ENCODE measurements around the gene MACROH2A1.

Gene MACROH2A1

DNA sequence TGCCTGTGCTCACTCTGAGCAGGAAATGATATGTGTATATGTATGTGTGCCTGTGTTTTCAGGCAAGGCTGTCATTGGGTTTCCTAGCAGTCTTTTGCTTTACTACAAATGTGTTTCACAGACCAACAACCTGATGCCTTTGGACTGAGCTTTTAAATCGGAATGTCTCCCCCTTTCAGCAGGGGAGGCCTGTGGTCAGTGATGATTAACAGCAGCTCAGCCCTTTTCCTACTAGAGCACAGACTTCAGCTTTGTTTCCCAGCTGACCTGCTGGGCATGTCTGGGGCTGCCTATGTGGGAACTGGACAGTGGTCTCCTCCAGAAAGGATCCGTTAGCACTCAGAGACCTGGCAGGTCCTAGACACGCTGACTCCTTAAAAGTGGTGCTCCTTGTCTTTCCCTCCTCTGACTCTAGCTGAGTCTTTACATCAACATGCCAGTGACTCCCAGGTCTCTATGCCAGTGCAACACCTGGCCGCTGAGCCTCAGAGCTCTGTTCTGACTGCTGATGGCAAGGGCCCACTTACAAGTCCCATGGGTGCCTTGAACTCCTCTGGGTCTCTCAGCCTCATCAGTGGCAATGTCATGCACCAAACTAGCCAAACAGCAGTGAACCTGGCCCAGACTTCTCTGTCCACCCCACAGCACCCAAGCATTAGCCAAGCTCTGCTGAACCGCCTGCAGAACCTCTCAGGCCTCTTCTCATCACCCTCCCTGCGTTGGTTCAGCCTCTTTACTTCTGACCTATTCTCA, 7.7 kb downstream of the MACROH2A1 start:
- Histone ChIP-seq H3K4me3 (ENCODE audit: low read length) (no peak overlapping the region), H3K4me2 (ENCODE audit: low read length) (no peak overlapping the region), H3K9me3 (ENCODE audit: insufficient read depth, low read length) (no peaks in the 10 kb centered on the region), H3K79me2 (ENCODE audit: low read length) (peaks cover 97% of the 10 kb centered on the region), H3K36me3 (replicated peaks; ENCODE audit: low read depth, low read length) (peaks cover 36% of the 10 kb centered on the region), H3K27me3 (ENCODE audit: low read depth, low read length) (no peaks in the 10 kb centered on the region), H3K4me1 (ENCODE audit: low read length) (peaks cover 32% of the 10 kb centered on the region), H3K9ac (ENCODE audit: low read length) (no peak overlapping the region), H3K27ac (ENCODE audit: low read length) (no peak overlapping the region), H4K20me1 (ENCODE audit: insufficient read depth, low read length) (peaks cover 81% of the 10 kb centered on the region), H2AFZ (ENCODE audit: low read depth, low read length) (no peak overlapping the region)
- no peak for TF ChIP-seq EZH2phosphoT487 (IDR thresholded peaks at IDR 0.05; ENCODE audit: low read depth)
- TF ChIP-seq, protein P1, sequence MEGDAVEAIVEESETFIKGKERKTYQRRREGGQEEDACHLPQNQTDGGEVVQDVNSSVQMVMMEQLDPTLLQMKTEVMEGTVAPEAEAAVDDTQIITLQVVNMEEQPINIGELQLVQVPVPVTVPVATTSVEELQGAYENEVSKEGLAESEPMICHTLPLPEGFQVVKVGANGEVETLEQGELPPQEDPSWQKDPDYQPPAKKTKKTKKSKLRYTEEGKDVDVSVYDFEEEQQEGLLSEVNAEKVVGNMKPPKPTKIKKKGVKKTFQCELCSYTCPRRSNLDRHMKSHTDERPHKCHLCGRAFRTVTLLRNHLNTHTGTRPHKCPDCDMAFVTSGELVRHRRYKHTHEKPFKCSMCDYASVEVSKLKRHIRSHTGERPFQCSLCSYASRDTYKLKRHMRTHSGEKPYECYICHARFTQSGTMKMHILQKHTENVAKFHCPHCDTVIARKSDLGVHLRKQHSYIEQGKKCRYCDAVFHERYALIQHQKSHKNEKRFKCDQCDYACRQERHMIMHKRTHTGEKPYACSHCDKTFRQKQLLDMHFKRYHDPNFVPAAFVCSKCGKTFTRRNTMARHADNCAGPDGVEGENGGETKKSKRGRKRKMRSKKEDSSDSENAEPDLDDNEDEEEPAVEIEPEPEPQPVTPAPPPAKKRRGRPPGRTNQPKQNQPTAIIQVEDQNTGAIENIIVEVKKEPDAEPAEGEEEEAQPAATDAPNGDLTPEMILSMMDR (IDR thresholded peaks at IDR 0.05; ENCODE audit: low read depth, low read length): no peak

DNA sequence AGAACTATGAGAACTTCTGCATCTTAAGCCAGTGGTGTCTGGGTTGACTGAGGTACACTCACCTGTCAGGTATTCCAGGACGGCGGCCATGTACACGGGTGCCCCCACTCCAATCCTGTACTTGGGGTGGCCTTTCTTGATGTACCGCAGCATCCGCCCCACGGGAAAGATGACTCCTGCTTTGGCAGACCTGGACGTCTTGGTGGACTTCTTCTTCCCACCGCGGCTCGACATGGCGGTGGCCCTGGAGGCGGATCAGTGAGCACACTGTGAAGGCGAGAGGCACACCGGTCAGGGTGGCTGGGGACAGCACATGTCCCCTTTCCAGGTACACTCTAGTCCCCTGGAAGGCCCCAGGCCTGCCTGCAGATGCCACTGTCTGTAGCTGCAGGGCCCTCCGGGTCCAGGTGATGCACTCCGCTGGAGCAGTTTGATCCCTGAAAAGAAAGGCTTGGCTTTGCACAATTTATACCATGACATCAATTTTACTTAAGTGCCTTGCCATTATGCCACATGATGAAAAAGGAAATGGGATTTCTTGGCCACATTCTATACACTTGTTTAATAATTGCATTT, 10.1 kb downstream of the MACROH2A1 start:
- Histone ChIP-seq H2AFZ (ENCODE audit: low read depth, low read length) (no peak overlapping the region), H3K27me3 (ENCODE audit: low read depth, low read length) (no peaks in the 10 kb centered on the region), H3K36me3 (replicated peaks; ENCODE audit: low read depth, low read length) (peaks cover 50% of the 10 kb centered on the region), H3K27ac (ENCODE audit: low read length) (no peak overlapping the region), H3K4me1 (ENCODE audit: low read length) (peaks cover 23% of the 10 kb centered on the region), H3K79me2 (ENCODE audit: low read length) (peaks cover 96% of the 10 kb centered on the region), H3K4me2 (ENCODE audit: low read length) (no peak overlapping the region), H4K20me1 (ENCODE audit: insufficient read depth, low read length) (peaks cover 73% of the 10 kb centered on the region), H3K4me3 (ENCODE audit: low read length) (no peak overlapping the region), H3K9me3 (ENCODE audit: insufficient read depth, low read length) (no peaks in the 10 kb centered on the region), H3K9ac (ENCODE audit: low read length) (no peak overlapping the region)
- TF ChIP-seq, protein P1 (IDR thresholded peaks at IDR 0.05; ENCODE audit: low read depth, low read length): no peak
- TF ChIP-seq EZH2phosphoT487 (IDR thresholded peaks at IDR 0.05; ENCODE audit: low read depth): no peak

DNA sequence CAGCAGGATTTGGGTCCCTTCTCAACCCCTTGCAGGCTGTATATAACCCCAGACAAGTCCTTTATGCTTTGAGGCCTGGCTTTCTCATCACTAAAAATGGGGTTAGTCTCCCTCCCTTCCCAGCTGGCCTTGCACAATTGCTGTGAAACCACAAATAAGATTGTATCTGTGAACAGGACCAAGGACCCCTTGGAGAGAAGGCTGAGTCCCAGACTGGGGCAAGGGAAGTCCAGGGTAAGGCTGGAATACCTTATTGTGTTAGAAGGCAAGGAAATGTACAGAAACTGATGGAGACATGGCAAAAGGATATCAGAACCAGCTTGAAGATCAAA, 11.4 kb downstream of the MACROH2A1 start:
- no peak overlapping the region for H3K9ac ChIP-seq (ENCODE audit: low read length)
- H2AFZ ChIP-seq (ENCODE audit: low read depth, low read length): no peak overlapping the region
- H3K4me1 ChIP-seq (ENCODE audit: low read length): peaks cover 9% of the 10 kb centered on the region
- no peak for TF ChIP-seq EZH2phosphoT487 (IDR thresholded peaks at IDR 0.05; ENCODE audit: low read depth)
- TF ChIP-seq, protein P1 (IDR thresholded peaks at IDR 0.05; ENCODE audit: low read depth, low read length): no peak
- peaks cover 55% of the 10 kb centered on the region for H3K36me3 ChIP-seq (replicated peaks; ENCODE audit: low read depth, low read length)
- peaks cover 61% of the 10 kb centered on the region for H4K20me1 ChIP-seq (ENCODE audit: insufficient read depth, low read length)
- H3K27ac ChIP-seq (ENCODE audit: low read length): no peak overlapping the region
- no peak overlapping the region for H3K4me2 ChIP-seq (ENCODE audit: low read length)
- H3K27me3 ChIP-seq (ENCODE audit: low read depth, low read length): no peaks in the 10 kb centered on the region
- H3K79me2 ChIP-seq (ENCODE audit: low read length): peaks cover 89% of the 10 kb centered on the region
- no peaks in the 10 kb centered on the region for H3K9me3 ChIP-seq (ENCODE audit: insufficient read depth, low read length)
- no peak overlapping the region for H3K4me3 ChIP-seq (ENCODE audit: low read length)

DNA sequence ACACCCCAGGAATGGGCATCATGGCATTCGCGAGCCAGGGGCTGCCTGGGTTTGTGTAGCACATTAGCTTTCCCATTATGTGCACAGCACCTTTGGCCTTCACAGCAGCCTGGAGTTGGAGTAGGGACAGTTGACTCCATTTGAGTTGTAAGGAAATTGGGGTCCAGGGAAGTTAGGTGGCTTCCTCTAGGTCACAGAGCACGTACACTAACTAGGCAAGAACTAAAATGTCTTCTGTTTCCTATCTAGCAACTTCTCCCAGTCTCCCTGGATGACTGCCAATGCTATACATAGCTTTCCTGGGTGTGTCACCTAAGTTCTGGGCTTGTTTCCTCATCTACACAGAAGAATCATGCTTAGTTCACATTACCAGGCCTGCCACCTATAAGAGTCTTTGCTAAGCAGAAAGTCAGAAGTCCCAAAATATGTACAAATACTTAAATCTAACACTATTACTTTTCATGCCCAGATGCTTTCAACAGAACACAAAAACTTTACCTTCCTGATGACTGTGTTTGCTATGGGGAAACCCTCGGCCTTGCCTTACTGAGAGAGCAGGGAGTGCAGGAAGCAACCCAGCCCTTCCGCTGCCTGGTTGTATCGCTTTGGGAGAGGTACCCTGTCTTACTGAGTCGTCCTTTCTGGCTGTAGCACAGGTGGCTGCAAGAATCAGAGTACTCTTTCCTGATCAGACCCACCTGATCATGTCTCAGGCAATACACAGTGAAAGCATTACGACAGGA, 12.0 kb downstream of the MACROH2A1 start:
- no peak overlapping the region for H3K27ac ChIP-seq (ENCODE audit: low read length)
- no peak overlapping the region for H2AFZ ChIP-seq (ENCODE audit: low read depth, low read length)
- peaks cover 59% of the 10 kb centered on the region for H4K20me1 ChIP-seq (ENCODE audit: insufficient read depth, low read length)

More for the DNA sequence above, 12.0 kb downstream of the MACROH2A1 start:
- Histone ChIP-seq H3K4me3 (ENCODE audit: low read length) (no peak overlapping the region), H3K36me3 (replicated peaks; ENCODE audit: low read depth, low read length) (peaks cover 52% of the 10 kb centered on the region), H3K27me3 (ENCODE audit: low read depth, low read length) (no peaks in the 10 kb centered on the region), H3K79me2 (ENCODE audit: low read length) (peaks cover 87% of the 10 kb centered on the region), H3K4me1 (ENCODE audit: low read length) (peaks cover 4% of the 10 kb centered on the region), H3K9me3 (ENCODE audit: insufficient read depth, low read length) (no peaks in the 10 kb centered on the region), H3K4me2 (ENCODE audit: low read length) (no peak overlapping the region), H3K9ac (ENCODE audit: low read length) (no peak overlapping the region)
- TF ChIP-seq, protein P1 (IDR thresholded peaks at IDR 0.05; ENCODE audit: low read depth, low read length): no peak
- no peak for TF ChIP-seq EZH2phosphoT487 (IDR thresholded peaks at IDR 0.05; ENCODE audit: low read depth)

Measured in OCI-LY3 (cell line).